CD4-positive, alpha-beta memory T cell (primary cell): ENCODE measurements around the gene ZDHHC12. TPM values are rescaled to one million over a fixed set of nuclear protein-coding genes. Genes with fewer than 3 reads are reported as not detected.
A peak's percentile ranks its signal among the peaks of the same experiment; 100 is the strongest.

Experiments
- CTCF ChIA-PET: fragments of 350-600 bp; sonication (Branson Sonifier 250); formaldehyde crosslinking; loops from one replicate; lab custom pipeline; 2021; ENCODE audit warnings: inconsistent platforms; ENCODE audit not compliant: partially characterized antibody; lab: Charles Lee
- POLR2A ChIA-PET: fragments of 350-600 bp; sonication (Branson Sonifier 250); formaldehyde crosslinking; loops from one replicate; lab custom pipeline; 2021; ENCODE audit not compliant: partially characterized antibody; lab: Charles Lee
- DNase-seq, 5 donors: peaks; one replicate each; pipeline versions ENCODE4 v3.0.0 to v3.0.0-alpha.2; 2020 to 2022; ENCODE audit warnings: mixed read lengths in 1 of 5
- H3K27ac ChIP-seq: one replicate; pipeline ENCODE4 v1.7.0; 2013; ENCODE audit warnings: low read depth, low read length
- H3K27me3 ChIP-seq: 2 replicates; pipeline ENCODE4 v1.7.0; 2013; ENCODE audit warnings: mild to moderate bottlenecking, low read length, moderate library complexity; ENCODE audit not compliant: insufficient read depth
- H3K36me3 ChIP-seq: 2 replicates; pipeline ENCODE4 v1.7.0; 2013; ENCODE audit warnings: mild to moderate bottlenecking, low read length, moderate library complexity; ENCODE audit not compliant: insufficient read depth
- H3K4me1 ChIP-seq: 2 replicates; pipeline ENCODE4 v1.7.0; 2013; ENCODE audit warnings: mild to moderate bottlenecking, low read length, moderate library complexity; ENCODE audit not compliant: insufficient read depth
- H3K4me3 ChIP-seq, 2 donors: one replicate each; pipeline ENCODE4 v1.7.0; 2013; ENCODE audit warnings: low read length in 2 of 2, mild to moderate bottlenecking in 1 of 2
- H3K9me3 ChIP-seq, 2 donors: one replicate each; pipeline ENCODE4 v1.7.0; 2013; ENCODE audit warnings: low read length in 2 of 2, control low read depth in 1 of 2; ENCODE audit not compliant: control insufficient read depth in 1 of 2
- H3K27ac Mint-ChIP-seq, 7 donors: one replicate each; pipeline ENCODE4 v1.8.0; 2020 to 2021; ENCODE audit warnings: mixed read lengths in 7 of 7, mild to moderate bottlenecking in 6 of 7, inconsistent platforms in 3 of 7, moderate library complexity in 3 of 7
- H3K27me3 Mint-ChIP-seq, 2 donors: one replicate each; pipeline ENCODE4 v1.8.0; 2020 to 2021; ENCODE audit warnings: mixed read lengths in 2 of 2
- H3K36me3 Mint-ChIP-seq, 2 donors: one replicate each; pipeline ENCODE4 v1.8.0; 2020 to 2021; ENCODE audit warnings: mixed read lengths in 2 of 2, inconsistent platforms in 1 of 2, mild to moderate bottlenecking in 1 of 2
- H3K4me1 Mint-ChIP-seq, 4 donors: one replicate each; pipeline ENCODE4 v1.8.0; 2020 to 2021; ENCODE audit warnings: mixed read lengths in 4 of 4, mild to moderate bottlenecking in 1 of 4
- H3K4me3 Mint-ChIP-seq, 8 donors: one replicate each; pipeline ENCODE4 v1.8.0; 2020 to 2021; ENCODE audit warnings: mixed read lengths in 8 of 8, mild to moderate bottlenecking in 7 of 8, moderate library complexity in 6 of 8, inconsistent platforms in 3 of 8
- H3K9me3 Mint-ChIP-seq, 8 donors: one replicate each; pipeline ENCODE4 v1.8.0; 2020 to 2021; ENCODE audit warnings: mixed read lengths in 8 of 8, mild to moderate bottlenecking in 5 of 8, inconsistent platforms in 3 of 8, moderate library complexity in 1 of 8
- intact Hi-C: fragments of 100-400 bp; cut with micrococcal nuclease; formaldehyde crosslinking; loops from one replicate; pipeline ENCODE4 v1.15.1; 2023
- polyA plus RNA-seq, 2 donors: library from polyadenylated mRNA; unstranded; fragments of 300-500 nt; fragmentation: Illumina TruSeq; gene quantifications; one replicate each; pipeline ENCODE4 v1.2.3, GENCODE V29; 2021
- total RNA-seq, 2 experiments: library from RNA; stranded (reverse); gene quantifications; one replicate each; pipeline ENCODE4 v1.2.3, GENCODE V29; 2021

Gene ZDHHC12
- total and polyA plus RNA-seq, 4 experiments from 2014 or later = 24.6 to 75.7 (median 41.7) TPM

GRCh38 chr9:128718475-128718874, 5.5 kb downstream of the ZDHHC12 start:
- no peak for DNase-seq
- H3K36me3 Mint-ChIP-seq = peaks cover 0 to 16% of the 10 kb centered on the region in 2 donors
- Histone ChIP-seq H3K27me3 (no peaks in the 10 kb centered on the region), H3K4me3 (no peak overlapping the region), H3K4me1 (peaks cover 10% of the 10 kb centered on the region), H3K36me3 (peaks cover 4% of the 10 kb centered on the region), H3K9me3 (no peaks in the 10 kb centered on the region), H3K27ac (no peak overlapping the region)
- intact Hi-C loops = no loop called here
- ChIA-PET CTCF (interaction anchor here (1.1 kb wide), 1 partner anchor 64 kb away, joined by 3 read pairs; no protein-coding TSS in a partner anchor), POLR2A (no interaction called here)
- peaks cover 0 to 6% (median 0%) of the 10 kb centered on the region in 8 donors for H3K9me3 Mint-ChIP-seq
- no peaks in the 10 kb centered on the region for H3K27me3 Mint-ChIP-seq
- H3K27ac Mint-ChIP-seq = no peak overlapping the region
- peaks cover 8 to 19% (median 12%) of the 10 kb centered on the region in 4 donors for H3K4me1 Mint-ChIP-seq
- H3K4me3 Mint-ChIP-seq = no peak overlapping the region

- Mint-ChIP-seq H3K4me1 (peaks cover 6 to 15% (median 8%) of the 10 kb centered on the region in 4 donors), H3K27me3 (no peaks in the 10 kb centered on the region), H3K9me3 (peaks cover 0 to 6% (median 0%) of the 10 kb centered on the region in 8 donors), H3K27ac (peak overlapping the region in 1 of 7 donors; percentile 18), H3K4me3 (no peak overlapping the region), H3K36me3 (peaks cover 0 to 15% of the 10 kb centered on the region in 2 donors)
- H3K27ac ChIP-seq = no peak overlapping the region
- peaks cover 4% of the 10 kb centered on the region for H3K36me3 ChIP-seq
- H3K27me3 ChIP-seq = no peaks in the 10 kb centered on the region
- intact Hi-C loops = no loop called here
- ChIA-PET POLR2A (interaction anchor here (0.6 to 0.8 kb wide), 2 partner anchors 34 to 48 kb away, joined by 3 to 5 read pairs; no protein-coding TSS in a partner anchor), CTCF (interaction anchor here (1.1 kb wide), 1 partner anchor 64 kb away, joined by 3 read pairs; no protein-coding TSS in a partner anchor)
- no peaks in the 10 kb centered on the region for H3K9me3 ChIP-seq
- no peak overlapping the region for H3K4me3 ChIP-seq
- DNase-seq = no peak
- H3K4me1 ChIP-seq = peaks cover 5% of the 10 kb centered on the region
Observed at GRCh38 chr9:128718047-128718446, 5.9 kb downstream of the ZDHHC12 start.

GRCh38 chr9:128716581-128717254, 7.2 kb downstream of the ZDHHC12 start:
- H3K27me3 Mint-ChIP-seq = no peaks in the 10 kb centered on the region
- Histone ChIP-seq H3K9me3 (no peaks in the 10 kb centered on the region), H3K4me1 (no peaks in the 10 kb centered on the region), H3K27ac (no peak overlapping the region), H3K36me3 (peaks cover 4% of the 10 kb centered on the region), H3K27me3 (no peaks in the 10 kb centered on the region), H3K4me3 (no peak overlapping the region)
- intact Hi-C loops = no loop called here
- peaks cover 0 to 10% of the 10 kb centered on the region in 2 donors for H3K36me3 Mint-ChIP-seq
- H3K4me3 Mint-ChIP-seq = no peak overlapping the region
- ChIA-PET POLR2A (no interaction called here), CTCF (no interaction called here)
- H3K27ac Mint-ChIP-seq = peak overlapping the region in 2 of 7 donors; percentile 6 to 64
- DNase-seq = no peak
- peaks cover 0 to 6% (median 0%) of the 10 kb centered on the region in 8 donors for H3K9me3 Mint-ChIP-seq
- H3K4me1 Mint-ChIP-seq = peaks cover 0 to 1% (median 0%) of the 10 kb centered on the region in 4 donors

- no peak overlapping the region for H3K27ac ChIP-seq
- no peaks in the 10 kb centered on the region for H3K9me3 ChIP-seq
- H3K4me1 ChIP-seq = no peaks in the 10 kb centered on the region
- no peak for DNase-seq
- no peak overlapping the region for H3K4me3 Mint-ChIP-seq
- POLR2A ChIA-PET = interaction anchor here (1.5 to 1.7 kb wide), 2 partner anchors 9 to 10 kb away, joined by 5 read pairs; partner anchors contain the start of gene ZDHHC12
- no peaks in the 10 kb centered on the region for H3K4me1 Mint-ChIP-seq
- CTCF ChIA-PET = interaction anchor here (1.8 kb wide), 1 partner anchor 13 kb away, joined by 5 read pairs; the partner anchor contains the start of gene PKN3
- H3K27me3 ChIP-seq = no peaks in the 10 kb centered on the region
- no peaks in the 10 kb centered on the region for H3K27me3 Mint-ChIP-seq
- peaks cover 0 to 4% (median 0%) of the 10 kb centered on the region in 8 donors for H3K9me3 Mint-ChIP-seq
- H3K36me3 Mint-ChIP-seq = peaks cover 0 to under 1% of the 10 kb centered on the region in 2 donors
- no peak overlapping the region for H3K4me3 ChIP-seq
- peaks cover 3% of the 10 kb centered on the region for H3K36me3 ChIP-seq
- intact Hi-C loops = no loop called here
- no peak overlapping the region for H3K27ac Mint-ChIP-seq
Observed at GRCh38 chr9:128715436-128715750, 8.5 kb downstream of the ZDHHC12 start.

GRCh38 chr9:128714586-128715435, 9.1 kb downstream of the ZDHHC12 start:
- Mint-ChIP-seq H3K27me3 (no peaks in the 10 kb centered on the region), H3K9me3 (peaks cover 0 to 3% (median 0%) of the 10 kb centered on the region in 8 donors), H3K36me3 (no peaks in the 10 kb centered on the region), H3K4me3 (no peak overlapping the region), H3K27ac (no peak overlapping the region), H3K4me1 (no peaks in the 10 kb centered on the region)
- Histone ChIP-seq H3K4me1 (no peaks in the 10 kb centered on the region), H3K27ac (no peak overlapping the region), H3K4me3 (no peak overlapping the region), H3K9me3 (no peaks in the 10 kb centered on the region), H3K27me3 (no peaks in the 10 kb centered on the region), H3K36me3 (no peaks in the 10 kb centered on the region)
- no peak for DNase-seq
- CTCF ChIA-PET = interaction anchor here (1.8 kb wide), 1 partner anchor 13 kb away, joined by 5 read pairs; the partner anchor contains the start of gene PKN3
- POLR2A ChIA-PET = interaction anchor here (1.5 to 1.7 kb wide), 2 partner anchors 9 kb away, joined by 5 read pairs; partner anchors contain the start of gene ZDHHC12
- intact Hi-C loops = no loop called here

- no peak overlapping the region for H3K27ac Mint-ChIP-seq
- no peaks in the 10 kb centered on the region for H3K4me1 Mint-ChIP-seq
- Histone ChIP-seq H3K27ac (no peak overlapping the region), H3K9me3 (no peaks in the 10 kb centered on the region), H3K4me3 (no peak overlapping the region), H3K36me3 (no peaks in the 10 kb centered on the region), H3K27me3 (no peaks in the 10 kb centered on the region), H3K4me1 (no peaks in the 10 kb centered on the region)
- ChIA-PET CTCF (interaction anchor here (1.8 kb wide), 1 partner anchor 12 kb away, joined by 5 read pairs; the partner anchor contains the start of gene PKN3), POLR2A (interaction anchor here (1.5 kb wide), 1 partner anchor 8 kb away, joined by 5 read pairs; no protein-coding TSS in a partner anchor)
- H3K36me3 Mint-ChIP-seq = no peaks in the 10 kb centered on the region
- H3K4me3 Mint-ChIP-seq = no peak overlapping the region
- no peaks in the 10 kb centered on the region for H3K27me3 Mint-ChIP-seq
- no peaks in the 10 kb centered on the region for H3K9me3 Mint-ChIP-seq
- intact Hi-C loops = no loop called here
- DNase-seq = no peak
Observed at GRCh38 chr9:128713941-128714573, 9.9 kb downstream of the ZDHHC12 start.
